HG03103 (cell line): ENCODE measurements around the gene SEPTIN14.
"Not testable (repeated sequence)": the region's sequence is repeated elsewhere in the genome, so short reads cannot be mapped to it uniquely, and the experiment has no call there.

Experiments
- ATAC-seq: cut with Tn5 transposase; IDR thresholded peaks from one replicate; pipeline ENCODE4 v1.9.1; 2021; ENCODE audit warnings: low read depth; ENCODE audit not compliant: unreplicated experiment

The SEPTIN14 gene

GRCh38 chr7:55786901-55787300 lies 75.7 kb downstream of the SEPTIN14 start:
- no peak for ATAC-seq

DNA sequence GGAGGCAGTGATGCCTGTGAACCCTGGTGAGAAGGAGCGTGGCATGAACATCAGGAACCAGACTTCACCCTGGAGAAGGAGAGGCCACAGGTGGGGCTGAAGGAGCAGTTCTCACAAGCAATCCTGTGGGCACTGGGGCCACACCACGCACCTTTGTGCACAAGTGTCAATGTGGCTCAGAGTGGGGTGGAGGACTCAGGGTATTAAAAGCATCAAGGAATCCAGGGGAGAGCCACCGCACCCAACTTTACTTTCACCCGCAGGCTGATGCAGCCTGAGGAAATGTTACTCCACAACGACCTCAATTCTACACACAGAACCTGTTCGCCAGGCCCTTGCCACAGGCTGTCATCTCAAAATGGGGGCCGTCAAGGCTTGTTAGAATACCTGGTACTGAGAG lies 77.1 kb downstream of the SEPTIN14 start:
- ATAC-seq: not testable (repeated sequence)

DNA sequence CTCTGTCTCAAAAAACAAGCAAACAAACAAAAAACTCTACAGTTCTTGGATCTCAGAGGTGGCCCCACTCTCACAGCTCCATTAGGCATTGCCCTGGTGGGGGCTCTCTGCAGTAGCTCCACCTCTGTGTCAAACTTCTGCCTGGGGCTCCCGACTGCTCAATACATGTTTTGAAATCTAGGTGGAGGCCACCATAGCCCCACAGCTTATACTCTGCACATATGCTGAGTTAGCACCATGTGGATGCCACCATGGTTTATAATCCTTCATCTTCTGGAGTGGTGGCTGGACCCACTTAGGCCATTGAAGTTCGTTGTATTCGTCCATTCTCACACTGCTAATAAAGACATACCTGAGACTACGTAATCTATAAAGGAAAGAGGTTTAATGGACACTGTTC lies 78.4 kb downstream of the SEPTIN14 start:
- no peak for ATAC-seq

GRCh38 chr7:55778631-55779030 lies 83.9 kb downstream of the SEPTIN14 start:
- no peak for ATAC-seq

DNA sequence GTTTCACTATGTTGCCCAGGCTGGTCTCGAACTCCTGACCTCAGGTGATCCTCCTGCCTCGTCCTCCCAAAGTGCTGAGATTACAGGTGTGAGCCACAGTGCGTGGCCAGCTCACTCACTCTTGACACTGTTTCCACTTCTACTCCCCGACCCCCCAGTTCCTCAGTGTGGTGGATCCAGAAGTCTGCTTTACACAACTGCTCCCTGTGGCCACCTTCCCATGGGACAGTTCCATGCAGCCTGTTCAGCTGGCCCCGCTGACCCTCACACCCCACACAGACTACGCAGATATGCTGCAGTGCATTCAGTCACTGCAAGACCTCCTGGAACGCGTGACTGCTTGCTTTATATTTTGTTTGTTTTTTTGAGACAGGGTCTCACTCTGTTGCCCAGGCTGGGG lies 86.4 kb downstream of the SEPTIN14 start:
- ATAC-seq: no peak

DNA sequence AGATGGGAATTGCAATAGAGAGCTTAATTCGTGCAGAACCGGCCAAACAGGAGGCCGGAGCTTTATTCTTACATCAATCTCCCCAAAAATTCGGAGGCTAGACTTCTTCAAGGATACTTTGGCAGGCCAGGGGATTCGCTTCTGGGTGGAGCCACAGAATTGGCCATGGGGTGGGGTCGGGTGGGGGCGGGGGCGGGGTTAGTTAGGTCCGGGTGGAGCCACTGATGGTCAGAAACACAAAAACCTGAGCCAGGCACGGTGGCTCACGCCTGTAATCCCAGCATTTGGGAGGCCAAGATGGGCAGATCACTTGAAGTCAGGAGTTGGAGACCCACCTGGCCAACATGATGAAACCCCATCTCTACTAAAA lies 87.5 kb downstream of the SEPTIN14 start:
- ATAC-seq: no peak

DNA sequence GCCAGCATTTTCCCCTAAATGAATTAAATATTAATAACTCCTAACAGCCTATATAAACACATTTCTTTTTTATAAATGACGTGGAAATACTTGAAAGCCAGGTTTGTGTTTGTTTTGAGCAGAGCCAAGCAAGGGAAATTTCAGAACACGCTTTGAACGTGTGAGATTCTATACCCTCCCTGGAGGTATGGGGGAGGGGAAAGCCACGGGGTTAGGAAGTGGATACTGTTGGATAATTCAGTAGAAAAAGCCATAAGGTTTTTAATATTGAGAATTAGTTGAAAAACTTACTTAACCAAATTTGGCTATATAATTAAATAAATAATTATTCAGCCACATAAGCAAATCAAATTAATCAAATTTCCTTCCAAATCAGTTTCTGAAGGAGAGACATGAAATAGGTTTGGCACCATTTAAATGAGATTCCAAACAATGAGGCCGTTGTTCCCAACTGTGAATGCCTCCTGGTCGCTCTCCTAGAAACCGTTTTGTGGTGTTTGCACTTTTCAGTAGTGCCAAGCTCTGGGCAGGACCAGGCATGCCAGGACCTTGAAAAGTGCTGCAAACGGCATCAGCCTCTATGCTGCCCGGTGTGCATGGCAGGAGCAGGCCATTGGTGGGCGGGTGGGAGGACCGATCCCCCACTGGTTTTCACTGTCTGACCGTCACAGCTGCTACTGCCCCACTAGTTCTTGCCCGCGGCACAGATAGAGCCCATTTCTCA lies 88.1 kb downstream of the SEPTIN14 start:
- ATAC-seq: no peak

- ATAC-seq: no peak
Measured at GRCh38 chr7:55770778-55771177, 91.8 kb downstream of the SEPTIN14 start.

- not testable (repeated sequence) for ATAC-seq
Measured at GRCh38 chr7:55753274-55753862, 109.2 kb downstream of the SEPTIN14 start.

DNA sequence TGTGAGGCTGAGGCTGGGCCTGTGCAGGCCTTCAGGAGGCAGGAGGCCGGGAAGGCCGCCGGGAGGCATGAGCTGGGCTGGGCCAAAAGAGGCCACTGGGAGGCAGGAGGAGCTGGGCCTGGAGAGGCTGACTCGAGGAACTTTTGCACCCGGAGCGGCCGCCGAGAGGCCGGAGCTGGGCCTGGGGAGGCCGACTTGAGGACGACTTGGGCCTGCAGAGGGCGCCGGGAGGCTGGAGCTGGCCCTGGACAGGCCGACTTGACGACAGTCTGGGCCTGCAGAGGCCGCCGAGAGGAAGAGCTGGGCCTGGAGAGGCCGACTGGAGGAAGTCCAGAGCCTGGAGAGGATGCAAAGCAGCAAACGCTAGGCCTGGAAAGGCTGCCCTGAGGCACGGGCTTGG lies 117.8 kb downstream of the SEPTIN14 start:
- ATAC-seq: not testable (repeated sequence)
